Keratinocyte (primary cell): ENCODE data around the gene LTBR.

Experiments
- CTCF ChIP-seq, 3 experiments: IDR thresholded peaks in 1 of 3; conservative IDR thresholded peaks in 1 of 3; optimal IDR thresholded peaks in 1 of 3; 2 replicates in 2 of 3; 3 replicates in 1 of 3; pipeline versions ENCODE3 to v1.5.1; 2011; ENCODE audit warnings: low read length in 3 of 3, mild to moderate bottlenecking in 3 of 3, moderate library complexity in 2 of 3, control low read depth in 1 of 3, inconsistent platforms in 1 of 3; ENCODE audit not compliant: insufficient read depth in 2 of 3; ENCODE audit errors: extremely low read depth in 1 of 3
- EZH2 ChIP-seq: IDR thresholded peaks from one replicate; pipeline ENCODE4 v1.6.1; 2012; ENCODE audit warnings: inconsistent platforms, mild to moderate bottlenecking, low read length, moderate library complexity

DNA sequence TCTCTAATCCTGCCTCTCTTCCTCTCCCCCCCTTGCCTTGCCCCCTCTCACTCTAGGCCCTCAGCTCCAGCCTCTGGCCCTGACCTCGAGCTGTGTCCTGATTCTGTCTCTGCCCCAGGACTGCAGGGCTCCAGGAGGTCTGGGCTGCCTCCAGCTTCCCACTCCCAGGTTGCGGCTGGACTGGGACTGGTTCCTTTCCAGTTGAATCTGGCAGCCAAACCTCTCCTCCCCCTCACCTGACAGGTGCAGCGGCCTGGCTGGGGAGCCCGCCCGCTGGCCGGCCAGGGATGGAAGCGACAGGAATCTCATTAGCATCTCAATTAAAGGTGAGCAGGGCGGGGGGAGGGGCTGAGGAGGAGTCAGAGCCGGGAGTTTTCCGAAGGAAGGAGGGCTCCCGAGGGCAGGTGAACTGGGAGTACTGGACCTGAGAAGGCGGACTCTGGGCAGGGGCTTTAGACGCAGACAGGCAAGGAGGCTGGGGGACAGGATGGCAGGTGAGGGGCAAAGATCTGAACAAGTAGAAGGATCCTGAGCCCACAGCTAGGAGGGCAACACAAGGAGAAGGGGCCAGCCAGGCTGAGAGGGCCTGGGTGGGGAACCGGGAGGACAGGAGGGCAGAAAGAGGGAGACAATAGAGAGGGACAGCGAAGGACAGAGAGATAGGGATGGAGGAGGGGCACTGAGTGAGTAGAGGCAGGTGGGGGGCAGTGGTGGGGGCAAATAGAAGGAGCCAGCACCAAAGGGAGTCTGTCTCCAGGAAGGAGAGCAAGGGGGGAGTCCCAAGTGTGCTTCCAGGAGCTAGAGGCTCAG lies 8.5 kb upstream of the LTBR start, which contains the start of gene SCNN1A:
- no peak for TF ChIP-seq CTCF (optimal IDR thresholded peaks at IDR 0.05 in 1 of 3, IDR thresholded peaks at IDR 0.05 in 1 of 3, conservative IDR thresholded peaks at IDR 0.05 in 1 of 3; ENCODE audit: extremely low read depth in 1 of 3, insufficient read depth in 2 of 3, low read length in 3 of 3)
- TF ChIP-seq EZH2, result no peak
